C4-2B (cell line): ENCODE measurements around the gene AMMECR1.

Experiments
- ZFX ChIP-seq: fragments of 450-650 bp; IDR thresholded peaks from 2 replicates; pipeline ENCODE4 v1.6.1; 2017
- TF ChIP-seq, protein P1 (sequence below): fragments of 450-650 bp; conservative IDR thresholded peaks from 2 replicates; pipeline ENCODE4 v1.5.1; 2017; ENCODE audit warnings: mild to moderate bottlenecking

DNA sequence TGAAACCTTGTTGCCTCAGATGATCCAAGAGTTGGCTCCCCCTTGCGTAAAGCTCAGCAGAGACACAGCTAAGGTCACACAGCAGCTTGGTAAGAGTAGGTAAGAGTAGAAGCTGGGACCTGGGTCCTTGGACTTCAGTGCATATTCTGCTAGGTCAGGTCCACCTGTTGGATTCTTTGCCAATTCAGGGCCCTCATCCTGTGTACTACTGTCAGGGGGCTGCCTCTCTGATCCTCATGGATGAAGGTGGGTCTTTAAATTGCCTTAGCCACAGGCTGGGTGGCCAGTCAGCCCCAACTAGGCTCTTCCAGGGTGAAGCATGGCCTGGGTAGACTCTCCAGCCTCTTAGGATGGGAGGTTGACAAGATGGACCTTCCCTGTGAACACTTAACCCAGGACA, 155.8 kb downstream of the AMMECR1 start:
- TF ChIP-seq, protein P1, sequence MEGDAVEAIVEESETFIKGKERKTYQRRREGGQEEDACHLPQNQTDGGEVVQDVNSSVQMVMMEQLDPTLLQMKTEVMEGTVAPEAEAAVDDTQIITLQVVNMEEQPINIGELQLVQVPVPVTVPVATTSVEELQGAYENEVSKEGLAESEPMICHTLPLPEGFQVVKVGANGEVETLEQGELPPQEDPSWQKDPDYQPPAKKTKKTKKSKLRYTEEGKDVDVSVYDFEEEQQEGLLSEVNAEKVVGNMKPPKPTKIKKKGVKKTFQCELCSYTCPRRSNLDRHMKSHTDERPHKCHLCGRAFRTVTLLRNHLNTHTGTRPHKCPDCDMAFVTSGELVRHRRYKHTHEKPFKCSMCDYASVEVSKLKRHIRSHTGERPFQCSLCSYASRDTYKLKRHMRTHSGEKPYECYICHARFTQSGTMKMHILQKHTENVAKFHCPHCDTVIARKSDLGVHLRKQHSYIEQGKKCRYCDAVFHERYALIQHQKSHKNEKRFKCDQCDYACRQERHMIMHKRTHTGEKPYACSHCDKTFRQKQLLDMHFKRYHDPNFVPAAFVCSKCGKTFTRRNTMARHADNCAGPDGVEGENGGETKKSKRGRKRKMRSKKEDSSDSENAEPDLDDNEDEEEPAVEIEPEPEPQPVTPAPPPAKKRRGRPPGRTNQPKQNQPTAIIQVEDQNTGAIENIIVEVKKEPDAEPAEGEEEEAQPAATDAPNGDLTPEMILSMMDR: no peak
- TF ChIP-seq ZFX: no peak
